GM23248 (cell line): ENCODE results near the gene ZCCHC24.

Experiments
- EZH2 ChIP-seq: fragments of 200-600 bp; sonication (generic); IDR thresholded peaks from 2 replicates; pipeline ENCODE4 v1.6.1; 2018; ENCODE audit warnings: antibody characterized with exemption, mild to moderate bottlenecking; ENCODE audit not compliant: insufficient read depth, poor library complexity, severe bottlenecking
- EZH2phosphoT487 ChIP-seq: fragments of 200-600 bp; sonication (generic); IDR thresholded peaks from 2 replicates; pipeline ENCODE4 v1.6.1; 2018; ENCODE audit warnings: antibody characterized with exemption, moderate library complexity, mild to moderate bottlenecking, low read depth; ENCODE audit not compliant: insufficient read depth

DNA sequence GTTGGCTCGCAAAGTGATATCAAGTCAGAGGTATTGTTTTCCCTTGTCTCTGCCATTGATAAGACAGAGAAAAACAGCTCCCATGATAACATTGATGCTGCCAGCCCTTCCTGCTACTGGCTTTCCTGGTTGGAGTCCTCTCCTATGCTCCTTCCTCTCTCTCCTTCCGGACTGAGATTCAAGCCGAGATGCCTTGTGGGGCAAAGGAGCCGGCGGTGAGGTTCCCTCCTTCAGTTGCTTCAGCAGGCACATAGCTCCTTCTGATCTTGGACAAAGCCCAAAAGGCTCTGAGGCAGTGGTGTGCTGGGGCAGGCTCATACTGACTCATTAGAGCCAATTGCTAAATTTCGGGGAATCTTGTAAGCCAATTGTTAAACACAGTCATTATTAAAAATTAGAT, 8.8 kb upstream of the ZCCHC24 start:
- TF ChIP-seq EZH2 (no peak), EZH2phosphoT487 (no peak)
